Esophagus muscularis mucosa (tissue), 4 donors: ENCODE results near the gene LPXN. TPM values are rescaled to one million over a fixed set of nuclear protein-coding genes. Genes with fewer than 3 reads are reported as not detected.

Source experiments
- DNase-seq: peaks from one replicate; pipeline ENCODE4 v3.0.0-alpha.2; 2017; ENCODE audit errors: extremely low spot score
- H3K27ac ChIP-seq, 4 donors: fragments of 200-600 bp; sonication (generic); replicated peaks in 1 of 4; 1 replicate in 3 of 4; 2 replicates in 1 of 4; pipeline ENCODE4 v1.5.1; 2016 to 2019; ENCODE audit warnings: mild to moderate bottlenecking in 1 of 4
- H3K27me3 ChIP-seq, 4 donors: fragments of 200-600 bp; sonication (generic); one replicate each; pipeline versions ENCODE4 v1.5.1 to v1.6.0; 2016 to 2019
- H3K36me3 ChIP-seq, 4 donors: fragments of 200-600 bp; sonication (generic); one replicate each; pipeline ENCODE4 v1.5.1; 2016 to 2019
- H3K4me1 ChIP-seq, 4 donors: fragments of 200-600 bp; sonication (generic); one replicate each; pipeline ENCODE4 v1.5.1; 2016 to 2019
- H3K4me3 ChIP-seq, 4 donors: fragments of 200-600 bp; sonication (generic); 1 replicate in 2 of 4; 2 replicates in 2 of 4; pipeline ENCODE4 v1.5.1; 2016 to 2019; ENCODE audit warnings: mild to moderate bottlenecking in 4 of 4, moderate library complexity in 1 of 4
- H3K9me3 ChIP-seq, 4 donors: fragments of 200-600 bp; sonication (generic); 1 replicate in 3 of 4; 2 replicates in 1 of 4; pipeline ENCODE4 v1.5.1; 2016 to 2019
- CTCF ChIP-seq, 3 experiments: fragments of 200-600 bp in 2 of 3; fragments of 450-650 bp in 1 of 3; sonication (generic) in 2 of 3; IDR thresholded peaks; one replicate each; pipeline ENCODE4 v1.5.1; 2017 to 2019; ENCODE audit warnings: antibody characterized with exemption in 3 of 3, mild to moderate bottlenecking in 2 of 3, moderate library complexity in 1 of 3
- EP300 ChIP-seq: sonication (generic); formaldehyde crosslinking; IDR thresholded peaks from one replicate; pipeline ENCODE4 v1.6.1; 2017; ENCODE audit warnings: antibody characterized with exemption
- POLR2A ChIP-seq: fragments of 450-650 bp; IDR thresholded peaks from one replicate; pipeline ENCODE4 v1.6.1; 2017; ENCODE audit warnings: antibody characterized with exemption, moderate library complexity, mild to moderate bottlenecking, low read depth
- POLR2AphosphoS5 ChIP-seq, 2 donors: sonication (generic); formaldehyde crosslinking; IDR thresholded peaks; one replicate each; pipeline ENCODE4 v1.6.1; 2017; ENCODE audit warnings: antibody characterized with exemption in 2 of 2
- WGBS: methylation state at CpG from one replicate; pipeline ENCODE4 v1.1.5; 2018; 5-methylcytosine and 5-hydroxymethylcytosine counted together
- intact Hi-C: fragments of 100-400 bp; cut with DNase I; formaldehyde crosslinking; loops from one replicate; pipeline ENCODE4 v1.15.1; 2023
- total RNA-seq, 4 donors: library from RNA; depleted of rRNA; stranded (reverse); fragments of >200 nt; gene quantifications; one replicate each; pipeline versions ENCODE4 v1.1.0 to v1.2.1, GENCODE V29; 2016

Gene LPXN
- total RNA-seq, 4 donors from 2014 or later, result 4.1 to 9.6 (median 7.2) TPM

DNA sequence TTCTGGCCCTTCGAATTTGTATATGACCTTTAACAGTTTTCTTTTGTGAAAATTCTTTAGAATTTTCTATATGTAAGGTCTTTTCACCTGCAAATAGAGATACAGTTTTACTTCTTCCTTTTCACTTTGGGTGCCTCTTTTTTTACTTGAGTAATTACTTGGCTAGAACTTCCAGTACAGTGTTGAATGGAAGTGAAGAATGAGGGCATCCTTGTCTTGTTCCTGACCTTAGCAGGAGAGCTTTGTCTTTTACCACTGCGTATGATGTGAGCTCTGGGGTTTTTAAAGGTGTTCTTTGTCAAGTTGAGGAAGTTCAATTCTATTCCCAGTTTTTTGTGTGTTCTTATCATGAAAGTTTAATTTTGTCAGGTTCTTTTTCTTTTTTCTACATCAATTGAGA is 24.9 kb upstream of the LPXN start:
- peaks cover 0 to 6% (median 0%) of the 10 kb centered on the region in 4 donors for H3K36me3 ChIP-seq
- intact Hi-C loops, result no loop called here
- DNase-seq, result no peak
- 77% methylated on average over 2 of the region's 2 CpGs for WGBS
- H3K27me3 ChIP-seq, result no peaks in the 10 kb centered on the region
- peaks cover 10 to 48% (median 18%) of the 10 kb centered on the region in 4 donors for H3K4me1 ChIP-seq
- no peak overlapping the region for H3K27ac ChIP-seq
- TF ChIP-seq POLR2AphosphoS5 (IDR thresholded peaks at IDR 0.05) (no peak), EP300 (no peak), CTCF (IDR thresholded peaks at IDR 0.05) (no peak), POLR2A (no peak)
- no peak overlapping the region for H3K4me3 ChIP-seq
- H3K9me3 ChIP-seq, result no peaks in the 10 kb centered on the region

DNA sequence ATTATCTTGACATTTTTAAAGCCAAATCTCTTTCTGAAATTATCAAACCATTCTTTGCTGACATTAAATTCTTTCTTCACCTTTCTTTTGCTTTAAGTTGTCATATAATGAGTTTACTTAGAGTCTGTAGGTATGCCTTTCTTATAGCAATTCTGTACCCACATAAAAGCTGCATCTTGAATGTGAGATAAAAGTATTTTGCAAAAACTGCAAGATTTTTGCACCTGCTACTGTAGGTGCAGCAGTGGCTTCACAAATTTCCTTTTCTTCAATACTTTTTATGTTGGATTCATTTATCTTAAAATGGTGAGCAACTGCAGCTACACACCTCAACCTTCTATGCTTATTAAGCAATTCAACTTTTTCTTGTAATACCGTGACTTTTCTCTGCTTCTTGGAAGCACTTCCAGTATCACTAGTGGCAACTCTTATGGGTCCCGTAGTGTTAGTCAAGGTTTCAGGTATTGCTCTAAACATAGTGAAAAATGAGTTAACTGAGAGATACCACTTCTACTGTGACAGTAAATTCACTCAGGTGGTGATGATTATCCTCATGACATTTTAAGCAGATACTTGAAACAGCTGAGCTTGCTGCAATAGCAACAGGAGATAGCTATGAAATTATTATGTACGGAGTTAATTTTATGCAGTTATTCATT is 22.0 kb upstream of the LPXN start:
- no peak for TF ChIP-seq EP300
- TF ChIP-seq POLR2A, result no peak
- no peak for TF ChIP-seq POLR2AphosphoS5 (IDR thresholded peaks at IDR 0.05)
- TF ChIP-seq CTCF (IDR thresholded peaks at IDR 0.05), result no peak
- no peak for DNase-seq
- peaks cover 0 to 10% (median 0%) of the 10 kb centered on the region in 4 donors for H3K36me3 ChIP-seq
- no peaks in the 10 kb centered on the region for H3K27me3 ChIP-seq
- WGBS, result 70% methylated on average over 3 of the region's 3 CpGs
- peaks cover 22 to 60% (median 34%) of the 10 kb centered on the region in 4 donors for H3K4me1 ChIP-seq
- no peaks in the 10 kb centered on the region for H3K9me3 ChIP-seq
- H3K27ac ChIP-seq, result no peak overlapping the region
- intact Hi-C loops, result no loop called here
- no peak overlapping the region for H3K4me3 ChIP-seq

- no peak overlapping the region for H3K27ac ChIP-seq
- peaks cover 0 to 14% (median 0%) of the 10 kb centered on the region in 4 donors for H3K36me3 ChIP-seq
- TF ChIP-seq CTCF (IDR thresholded peaks at IDR 0.05), result no peak
- H3K9me3 ChIP-seq, result no peaks in the 10 kb centered on the region
- H3K4me3 ChIP-seq, result no peak overlapping the region
- no peaks in the 10 kb centered on the region for H3K27me3 ChIP-seq
- intact Hi-C loops, result no loop called here
- H3K4me1 ChIP-seq, result peaks cover 24 to 60% (median 35%) of the 10 kb centered on the region in 4 donors
- no peak for DNase-seq
- 96% methylated on average over 3 of the region's 3 CpGs for WGBS
Observed at GRCh38 chr11:58596621-58597020, 21.0 kb upstream of the LPXN start.

GRCh38 chr11:58594826-58595225 is 19.2 kb upstream of the LPXN start:
- DNase-seq, result no peak
- Histone ChIP-seq H3K36me3 (peaks cover 0 to 14% (median 0%) of the 10 kb centered on the region in 4 donors), H3K9me3 (no peaks in the 10 kb centered on the region), H3K27ac (no peak overlapping the region), H3K27me3 (no peaks in the 10 kb centered on the region), H3K4me3 (no peak overlapping the region), H3K4me1 (peaks cover 21 to 46% (median 28%) of the 10 kb centered on the region in 4 donors)
- TF ChIP-seq CTCF (IDR thresholded peaks at IDR 0.05) (no peak), EP300 (no peak), POLR2AphosphoS5 (IDR thresholded peaks at IDR 0.05) (no peak)
- WGBS, result 87% methylated on average over 4 of the region's 4 CpGs
- intact Hi-C loops, result no loop called here
